ENCODE data around the gene PDE9A. TPM values are rescaled to one million over a fixed set of nuclear protein-coding genes. Genes with fewer than 3 reads are reported as not detected.

The PDE9A gene
- total and polyA plus RNA-seq, 8 donors: 5.1 to 24.2 (median 21.9) TPM

DNA sequence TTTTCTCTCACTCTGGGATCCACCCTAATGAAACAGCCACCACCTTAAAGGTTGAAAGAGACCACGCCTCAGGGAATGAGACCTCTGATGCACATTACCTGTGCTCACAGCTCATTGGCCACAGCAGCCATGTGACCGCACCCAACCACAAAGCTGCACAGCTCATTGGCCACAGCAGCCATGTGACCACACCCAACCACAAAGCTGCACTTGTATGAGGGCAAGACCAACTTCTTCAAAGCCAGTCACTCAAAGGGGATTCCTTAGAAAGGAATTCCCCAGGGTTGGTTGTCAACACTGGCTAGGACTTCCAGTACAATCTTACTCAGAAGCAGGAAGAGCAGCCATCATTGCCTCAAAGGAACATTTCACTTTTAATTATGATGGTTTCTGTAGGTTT, 43.6 kb upstream of the PDE9A start:
- intact Hi-C loops (cut with DNase I): no loop called here
- Histone ChIP-seq H3K4me3 (no peak overlapping the region), H3K27ac (no peak overlapping the region), H3K9me3 (peaks cover 0 to 25% of the 10 kb centered on the region in 2 donors), H3K27me3 (no peaks in the 10 kb centered on the region), H3K36me3 (no peaks in the 10 kb centered on the region), H3K4me1 (no peaks in the 10 kb centered on the region)
- no peak for DNase-seq
- ATAC-seq: no peak
- TF ChIP-seq, protein P1, sequence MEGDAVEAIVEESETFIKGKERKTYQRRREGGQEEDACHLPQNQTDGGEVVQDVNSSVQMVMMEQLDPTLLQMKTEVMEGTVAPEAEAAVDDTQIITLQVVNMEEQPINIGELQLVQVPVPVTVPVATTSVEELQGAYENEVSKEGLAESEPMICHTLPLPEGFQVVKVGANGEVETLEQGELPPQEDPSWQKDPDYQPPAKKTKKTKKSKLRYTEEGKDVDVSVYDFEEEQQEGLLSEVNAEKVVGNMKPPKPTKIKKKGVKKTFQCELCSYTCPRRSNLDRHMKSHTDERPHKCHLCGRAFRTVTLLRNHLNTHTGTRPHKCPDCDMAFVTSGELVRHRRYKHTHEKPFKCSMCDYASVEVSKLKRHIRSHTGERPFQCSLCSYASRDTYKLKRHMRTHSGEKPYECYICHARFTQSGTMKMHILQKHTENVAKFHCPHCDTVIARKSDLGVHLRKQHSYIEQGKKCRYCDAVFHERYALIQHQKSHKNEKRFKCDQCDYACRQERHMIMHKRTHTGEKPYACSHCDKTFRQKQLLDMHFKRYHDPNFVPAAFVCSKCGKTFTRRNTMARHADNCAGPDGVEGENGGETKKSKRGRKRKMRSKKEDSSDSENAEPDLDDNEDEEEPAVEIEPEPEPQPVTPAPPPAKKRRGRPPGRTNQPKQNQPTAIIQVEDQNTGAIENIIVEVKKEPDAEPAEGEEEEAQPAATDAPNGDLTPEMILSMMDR (IDR thresholded peaks at IDR 0.05): no peak

DNA sequence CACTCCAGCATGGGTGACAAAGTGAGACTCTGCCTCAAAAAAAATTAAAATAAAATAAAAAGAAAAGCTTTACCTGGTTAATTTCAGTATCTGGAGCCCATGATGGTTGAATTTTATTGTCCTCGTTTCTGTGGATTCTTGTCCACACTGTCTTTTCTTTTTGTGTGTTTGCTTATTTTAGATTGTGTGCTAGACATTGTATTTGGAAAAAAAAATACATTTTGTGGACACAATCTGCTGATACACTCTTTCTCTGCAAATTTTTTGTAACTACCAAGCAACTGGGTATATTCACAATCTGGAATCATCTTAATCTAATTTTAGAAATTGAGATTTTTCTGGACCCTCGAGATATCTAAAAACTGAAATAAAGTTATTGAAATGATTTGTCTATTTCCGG, 41.6 kb upstream of the PDE9A start:
- Histone ChIP-seq H3K4me3 (no peak overlapping the region), H3K9me3 (peaks cover 0 to 4% of the 10 kb centered on the region in 2 donors), H3K4me1 (peaks cover 0 to 7% of the 10 kb centered on the region in 2 donors), H3K27ac (no peak overlapping the region), H3K27me3 (peaks cover 0 to 7% of the 10 kb centered on the region in 2 donors), H3K36me3 (no peaks in the 10 kb centered on the region)
- ATAC-seq (no peak), DNase-seq (no peak)
- TF ChIP-seq, protein P1 (IDR thresholded peaks at IDR 0.05): no peak
- intact Hi-C loops (cut with DNase I): no loop called here

DNA sequence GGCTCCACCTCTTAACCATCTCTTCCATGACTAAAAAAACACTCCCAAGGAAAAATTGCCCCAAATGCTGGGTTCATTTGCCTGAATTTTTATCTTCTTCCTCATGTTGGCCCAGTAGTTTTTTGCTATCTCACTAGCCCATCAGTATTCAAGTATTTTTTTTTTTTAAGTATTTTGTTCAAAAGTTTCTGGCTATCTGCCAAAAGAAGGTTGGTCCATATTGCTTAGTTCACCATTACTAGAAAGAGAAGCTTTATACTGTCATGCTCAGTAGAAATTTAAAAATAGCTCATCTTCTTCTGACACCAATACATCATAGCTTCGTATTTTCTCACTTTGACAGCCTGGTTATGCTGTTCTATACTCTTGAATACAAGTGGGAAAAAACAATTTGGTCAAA, 41.0 kb upstream of the PDE9A start:
- Histone ChIP-seq H3K4me3 (no peak overlapping the region), H3K9me3 (no peaks in the 10 kb centered on the region), H3K27ac (no peak overlapping the region), H3K4me1 (peaks cover 0 to 7% of the 10 kb centered on the region in 2 donors), H3K36me3 (no peaks in the 10 kb centered on the region), H3K27me3 (peaks cover 0 to 12% of the 10 kb centered on the region in 2 donors)
- ATAC-seq (no peak), DNase-seq (no peak)
- TF ChIP-seq, protein P1 (IDR thresholded peaks at IDR 0.05): no peak
- intact Hi-C loops (cut with DNase I): no loop called here

DNA sequence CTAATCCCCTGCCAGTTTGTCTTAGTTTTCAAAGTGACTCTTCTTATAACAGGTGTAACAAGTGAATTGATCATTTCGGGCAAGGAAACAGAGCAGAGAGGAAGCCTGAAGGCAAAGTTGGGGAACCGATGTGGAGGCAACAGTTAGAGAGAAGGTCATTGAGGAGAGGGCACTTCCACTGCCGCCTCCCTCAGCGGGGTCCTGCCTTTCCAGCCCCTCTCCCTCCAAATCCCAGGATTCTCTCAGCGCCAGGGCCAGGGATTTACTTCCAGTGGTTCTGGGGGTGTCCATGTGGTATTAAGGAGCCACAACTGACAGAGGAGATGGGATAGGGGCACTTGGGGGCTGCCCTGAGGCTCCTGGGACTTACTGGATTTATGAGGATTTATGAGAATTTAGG, 39.7 kb upstream of the PDE9A start:
- H3K27me3 ChIP-seq: peaks cover 0 to 26% of the 10 kb centered on the region in 2 donors
- no peaks in the 10 kb centered on the region for H3K36me3 ChIP-seq
- no peaks in the 10 kb centered on the region for H3K9me3 ChIP-seq
- intact Hi-C loops (cut with DNase I): no loop called here
- DNase-seq: no peak
- ATAC-seq: no peak
- no peak overlapping the region for H3K27ac ChIP-seq
- TF ChIP-seq, protein P1 (IDR thresholded peaks at IDR 0.05): no peak
- H3K4me3 ChIP-seq: no peak overlapping the region
- H3K4me1 ChIP-seq: peaks cover 0 to 7% of the 10 kb centered on the region in 2 donors

DNA sequence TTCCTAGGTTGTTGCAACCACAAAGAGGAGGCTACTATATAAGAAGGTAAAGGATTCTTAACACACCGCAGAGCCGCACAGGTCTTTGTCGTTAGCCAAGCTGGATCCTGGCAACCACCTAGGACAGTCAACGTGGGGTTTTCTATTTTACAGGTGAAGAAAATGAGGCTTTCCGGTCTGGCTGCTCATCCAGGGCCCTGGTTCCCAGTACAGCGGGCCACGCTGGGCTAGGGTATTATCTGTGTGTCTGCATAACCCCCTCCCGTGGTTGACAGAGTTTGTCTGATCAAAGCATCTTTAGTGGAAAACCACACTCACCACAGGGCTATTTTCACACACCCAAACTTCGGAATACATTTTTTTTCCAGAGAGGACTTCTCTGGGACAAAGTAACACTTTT, 39.0 kb upstream of the PDE9A start:
- H3K4me1 ChIP-seq: peaks cover 0 to 7% of the 10 kb centered on the region in 2 donors
- no peaks in the 10 kb centered on the region for H3K9me3 ChIP-seq
- peaks cover 0 to 32% of the 10 kb centered on the region in 2 donors for H3K27me3 ChIP-seq
- H3K4me3 ChIP-seq: peak overlapping the region; percentile 10 to 19
- TF ChIP-seq, protein P1 (IDR thresholded peaks at IDR 0.05): no peak
- intact Hi-C loops (cut with DNase I): no loop called here
- DNase-seq (no peak), ATAC-seq (peak; percentile 58)
- no peaks in the 10 kb centered on the region for H3K36me3 ChIP-seq
- H3K27ac ChIP-seq: peak overlapping the region; percentile 37 to 56

Measured in left lung (tissue), 10 donors.